ENCODE measurements around the gene CBX4.

CBX4 gene

DNA sequence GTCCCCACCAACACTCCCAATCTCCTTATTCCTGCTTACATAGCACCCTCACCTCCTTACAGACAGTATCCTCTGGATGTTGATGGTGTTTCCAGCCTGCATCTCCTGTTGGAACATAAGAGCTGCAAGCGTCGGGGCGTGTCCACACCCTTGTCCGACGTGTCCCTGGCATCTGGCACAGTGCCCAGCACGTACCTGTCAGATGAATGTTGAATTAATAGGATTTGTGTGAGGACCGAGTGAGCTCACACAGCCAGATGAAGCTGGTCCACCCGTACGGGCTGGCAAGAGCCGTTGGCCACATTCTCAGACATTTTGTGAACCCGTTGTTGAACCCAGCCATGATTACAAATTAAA, 12.2 kb upstream of the CBX4 start:
- Histone ChIP-seq H3K9ac (ENCODE audit: low read length) (no peak overlapping the region), H2AFZ (ENCODE audit: low read depth, low read length, severe bottlenecking) (no peak overlapping the region), H3K9me3 (ENCODE audit: insufficient read depth, low read length) (no peaks in the 10 kb centered on the region), H3F3A (ENCODE audit: insufficient read depth) (no peaks in the 10 kb centered on the region), H3K4me2 (ENCODE audit: low read depth, low read length, poor library complexity, severe bottlenecking) (no peak overlapping the region), H3K4me3 (ENCODE audit: insufficient read depth, low read length, poor library complexity, severe bottlenecking) (no peak overlapping the region), H3K27me3 (ENCODE audit: low read length) (no peaks in the 10 kb centered on the region), H3K79me2 (ENCODE audit: insufficient read depth, low read length) (no peaks in the 10 kb centered on the region), H4K20me1 (ENCODE audit: low read depth, low read length) (no peaks in the 10 kb centered on the region), H3K36me3 (ENCODE audit: low read length) (no peaks in the 10 kb centered on the region), H3K27ac (ENCODE audit: low read depth, low read length) (no peak overlapping the region), H3K9me2 (replicated peaks; ENCODE audit: insufficient read depth, low read length) (no peaks in the 10 kb centered on the region)
- TF ChIP-seq, protein P1, sequence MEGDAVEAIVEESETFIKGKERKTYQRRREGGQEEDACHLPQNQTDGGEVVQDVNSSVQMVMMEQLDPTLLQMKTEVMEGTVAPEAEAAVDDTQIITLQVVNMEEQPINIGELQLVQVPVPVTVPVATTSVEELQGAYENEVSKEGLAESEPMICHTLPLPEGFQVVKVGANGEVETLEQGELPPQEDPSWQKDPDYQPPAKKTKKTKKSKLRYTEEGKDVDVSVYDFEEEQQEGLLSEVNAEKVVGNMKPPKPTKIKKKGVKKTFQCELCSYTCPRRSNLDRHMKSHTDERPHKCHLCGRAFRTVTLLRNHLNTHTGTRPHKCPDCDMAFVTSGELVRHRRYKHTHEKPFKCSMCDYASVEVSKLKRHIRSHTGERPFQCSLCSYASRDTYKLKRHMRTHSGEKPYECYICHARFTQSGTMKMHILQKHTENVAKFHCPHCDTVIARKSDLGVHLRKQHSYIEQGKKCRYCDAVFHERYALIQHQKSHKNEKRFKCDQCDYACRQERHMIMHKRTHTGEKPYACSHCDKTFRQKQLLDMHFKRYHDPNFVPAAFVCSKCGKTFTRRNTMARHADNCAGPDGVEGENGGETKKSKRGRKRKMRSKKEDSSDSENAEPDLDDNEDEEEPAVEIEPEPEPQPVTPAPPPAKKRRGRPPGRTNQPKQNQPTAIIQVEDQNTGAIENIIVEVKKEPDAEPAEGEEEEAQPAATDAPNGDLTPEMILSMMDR (IDR thresholded peaks at IDR 0.05; ENCODE audit: insufficient read depth, low read length, poor library complexity, severe bottlenecking) = no peak
- no peak for TF ChIP-seq EZH2phosphoT487 (conservative IDR thresholded peaks at IDR 0.05; ENCODE audit: low read length)

- no peaks in the 10 kb centered on the region for H3K9me2 ChIP-seq (replicated peaks; ENCODE audit: insufficient read depth, low read length)
- no peaks in the 10 kb centered on the region for H4K20me1 ChIP-seq (ENCODE audit: low read depth, low read length)
- no peak overlapping the region for H3K9ac ChIP-seq (ENCODE audit: low read length)
- no peak overlapping the region for H2AFZ ChIP-seq (ENCODE audit: low read depth, low read length, severe bottlenecking)
- no peak overlapping the region for H3K4me2 ChIP-seq (ENCODE audit: low read depth, low read length, poor library complexity, severe bottlenecking)
- H3K27me3 ChIP-seq (ENCODE audit: low read length) = no peaks in the 10 kb centered on the region
- H3K36me3 ChIP-seq (ENCODE audit: low read length) = no peaks in the 10 kb centered on the region
- no peak overlapping the region for H3K27ac ChIP-seq (ENCODE audit: low read depth, low read length)
- H3K4me3 ChIP-seq (ENCODE audit: insufficient read depth, low read length, poor library complexity, severe bottlenecking) = no peak overlapping the region
- no peaks in the 10 kb centered on the region for H3K79me2 ChIP-seq (ENCODE audit: insufficient read depth, low read length)
- H3F3A ChIP-seq (ENCODE audit: insufficient read depth) = no peaks in the 10 kb centered on the region
- TF ChIP-seq, protein P1 (IDR thresholded peaks at IDR 0.05; ENCODE audit: insufficient read depth, low read length, poor library complexity, severe bottlenecking) = no peak
- no peak for TF ChIP-seq EZH2phosphoT487 (conservative IDR thresholded peaks at IDR 0.05; ENCODE audit: low read length)
- no peaks in the 10 kb centered on the region for H3K9me3 ChIP-seq (ENCODE audit: insufficient read depth, low read length)
Measured at GRCh38 chr17:79850571-79851460, 11.6 kb upstream of the CBX4 start.

DNA sequence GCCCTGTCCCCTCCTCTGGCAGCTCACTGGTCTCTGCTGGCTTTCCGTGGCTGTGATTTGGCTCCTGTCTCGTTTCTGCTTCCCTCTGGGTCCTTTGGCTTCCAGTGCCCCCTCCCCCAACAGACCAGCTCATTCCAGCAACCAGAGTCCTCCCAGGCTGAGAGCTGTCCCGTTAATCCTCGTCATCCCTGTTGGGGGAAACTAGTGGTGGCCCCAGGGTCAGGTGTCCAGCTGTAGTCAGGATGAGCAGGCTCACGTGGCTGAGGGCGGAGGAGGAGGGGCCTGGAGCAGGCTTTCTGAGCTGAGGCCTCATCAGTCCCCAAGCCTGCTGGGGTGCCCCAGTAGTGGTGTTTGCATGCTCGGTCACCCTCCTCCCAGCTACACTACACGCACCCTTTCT, 10.7 kb upstream of the CBX4 start:
- H2AFZ ChIP-seq (ENCODE audit: low read depth, low read length, severe bottlenecking) = no peak overlapping the region
- no peaks in the 10 kb centered on the region for H3K36me3 ChIP-seq (ENCODE audit: low read length)
- H3K4me3 ChIP-seq (ENCODE audit: insufficient read depth, low read length, poor library complexity, severe bottlenecking) = no peak overlapping the region
- no peaks in the 10 kb centered on the region for H4K20me1 ChIP-seq (ENCODE audit: low read depth, low read length)
- H3K9me3 ChIP-seq (ENCODE audit: insufficient read depth, low read length) = no peaks in the 10 kb centered on the region
- H3K27me3 ChIP-seq (ENCODE audit: low read length) = no peaks in the 10 kb centered on the region
- H3K9ac ChIP-seq (ENCODE audit: low read length) = no peak overlapping the region
- H3K27ac ChIP-seq (ENCODE audit: low read depth, low read length) = no peak overlapping the region
- H3K9me2 ChIP-seq (replicated peaks; ENCODE audit: insufficient read depth, low read length) = no peaks in the 10 kb centered on the region
- no peaks in the 10 kb centered on the region for H3K79me2 ChIP-seq (ENCODE audit: insufficient read depth, low read length)
- no peaks in the 10 kb centered on the region for H3F3A ChIP-seq (ENCODE audit: insufficient read depth)
- TF ChIP-seq, protein P1 (IDR thresholded peaks at IDR 0.05; ENCODE audit: insufficient read depth, low read length, poor library complexity, severe bottlenecking) = no peak
- H3K4me2 ChIP-seq (ENCODE audit: low read depth, low read length, poor library complexity, severe bottlenecking) = no peak overlapping the region

Data from SU-DHL-6 (cell line).